GM21619 (cell line): ENCODE data around the gene LY6G5B.

ENCODE experiments used
- ATAC-seq: cut with Tn5 transposase; IDR thresholded peaks from one replicate; pipeline ENCODE4 v1.9.1; 2021; ENCODE audit not compliant: unreplicated experiment

LY6G5B gene

DNA sequence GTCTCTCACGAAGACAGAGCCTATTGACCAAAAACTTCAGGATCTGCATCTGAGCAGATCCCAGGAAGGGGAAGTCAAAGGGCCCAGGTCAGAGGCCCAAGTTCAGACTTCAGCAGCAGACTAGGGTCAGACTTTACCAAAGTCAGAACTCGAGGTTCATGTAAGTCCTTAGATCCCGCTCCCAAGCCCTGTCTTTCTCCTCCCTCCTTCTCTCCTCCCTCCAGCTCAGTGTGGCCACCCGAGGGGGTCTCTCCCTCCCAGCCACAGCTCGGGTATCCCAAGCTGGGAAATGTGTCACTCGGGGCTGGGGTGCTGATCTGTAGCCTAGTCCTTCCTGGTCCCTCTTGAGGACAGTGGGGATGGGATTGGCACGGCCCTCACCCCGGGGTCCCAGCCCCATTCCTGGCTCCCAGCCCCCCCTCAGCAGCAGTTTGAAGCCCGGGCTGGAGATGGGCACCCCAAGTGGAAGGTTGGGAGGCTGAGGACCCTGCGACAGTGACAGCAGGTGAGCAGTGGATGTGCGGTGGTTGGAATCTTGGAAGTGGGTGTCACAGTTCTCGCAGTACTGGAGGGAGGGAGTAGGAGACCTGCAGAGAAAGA is 7.6 kb upstream of the LY6G5B start:
- ATAC-seq, result no peak

DNA sequence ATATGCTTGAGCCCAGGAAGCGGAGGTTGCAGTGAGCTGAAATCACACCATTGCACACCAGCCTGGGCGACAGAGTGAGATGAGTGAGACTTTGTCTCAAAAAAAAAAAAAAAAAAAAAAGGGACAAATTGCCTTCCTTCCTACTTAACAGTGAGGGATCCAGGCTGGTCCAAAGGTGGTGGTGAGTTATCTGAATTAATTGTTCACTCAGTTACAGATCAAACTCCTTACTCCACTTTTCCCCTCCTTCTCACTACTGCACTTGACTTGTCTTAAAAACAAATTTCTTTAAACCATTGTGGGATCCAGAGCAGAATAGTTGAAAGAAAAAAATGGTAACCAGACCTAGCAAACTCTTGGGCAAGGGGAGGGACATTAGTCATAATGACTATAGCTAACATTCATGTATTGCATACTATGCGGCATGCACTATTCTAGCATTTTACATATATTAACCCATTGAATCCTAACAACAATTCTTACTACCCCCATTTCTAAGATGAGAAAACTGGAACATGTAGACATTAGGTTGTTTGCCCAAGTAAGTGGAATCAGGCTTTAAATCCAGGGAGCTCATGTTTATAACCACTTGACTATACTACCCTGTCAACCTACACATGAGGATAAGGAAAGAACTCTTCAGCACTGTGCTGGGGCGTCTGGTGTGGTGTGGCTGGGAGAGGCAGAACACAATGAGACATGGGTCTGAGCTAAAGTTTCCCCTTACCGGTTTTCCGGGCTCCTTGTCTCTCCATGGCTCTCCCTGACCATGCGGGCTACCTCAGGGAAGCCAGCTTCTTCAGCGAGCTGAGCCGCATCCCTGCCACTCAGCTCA is 6.4 kb upstream of the LY6G5B start:
- ATAC-seq, result no peak

DNA sequence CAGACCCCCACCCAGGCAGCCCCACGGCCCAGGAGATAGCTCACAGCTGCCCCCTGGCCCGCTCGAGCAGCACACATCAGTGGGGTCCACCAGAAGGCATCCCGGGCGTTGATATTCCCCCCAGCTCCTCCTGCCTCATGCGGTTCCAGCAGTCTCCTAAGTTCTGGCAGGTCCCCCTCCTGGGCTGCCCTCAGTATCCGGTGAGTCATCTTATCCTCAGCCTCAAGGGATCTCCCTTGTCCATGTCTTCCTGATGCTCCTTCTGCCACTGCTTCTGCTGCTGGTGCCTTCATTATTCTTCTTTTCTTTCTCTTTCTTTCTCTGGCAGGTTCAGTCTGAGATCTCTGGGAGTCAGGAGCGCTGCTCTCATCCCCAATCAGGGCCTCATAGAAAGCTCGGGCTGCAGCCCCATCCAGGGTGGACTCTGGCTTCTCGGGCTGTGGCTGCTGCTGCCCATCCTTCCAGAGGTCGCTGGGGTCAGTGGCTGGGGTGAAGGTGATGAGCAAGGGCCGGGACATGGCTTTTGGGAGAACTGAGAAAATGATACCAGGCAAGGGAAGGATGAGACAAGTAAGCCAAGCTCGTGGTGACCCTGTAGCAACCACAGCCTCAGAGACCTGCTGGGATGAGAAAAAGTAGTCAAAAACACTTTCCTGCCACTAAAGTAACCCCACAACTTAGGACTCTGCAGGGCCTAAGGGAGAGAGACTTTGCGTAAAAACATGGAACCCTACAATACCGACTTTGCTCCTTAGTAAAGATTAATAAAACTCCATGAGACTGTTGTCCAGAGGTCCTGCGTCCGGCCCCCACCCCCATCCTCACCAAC is 5.6 kb upstream of the LY6G5B start:
- no peak for ATAC-seq

DNA sequence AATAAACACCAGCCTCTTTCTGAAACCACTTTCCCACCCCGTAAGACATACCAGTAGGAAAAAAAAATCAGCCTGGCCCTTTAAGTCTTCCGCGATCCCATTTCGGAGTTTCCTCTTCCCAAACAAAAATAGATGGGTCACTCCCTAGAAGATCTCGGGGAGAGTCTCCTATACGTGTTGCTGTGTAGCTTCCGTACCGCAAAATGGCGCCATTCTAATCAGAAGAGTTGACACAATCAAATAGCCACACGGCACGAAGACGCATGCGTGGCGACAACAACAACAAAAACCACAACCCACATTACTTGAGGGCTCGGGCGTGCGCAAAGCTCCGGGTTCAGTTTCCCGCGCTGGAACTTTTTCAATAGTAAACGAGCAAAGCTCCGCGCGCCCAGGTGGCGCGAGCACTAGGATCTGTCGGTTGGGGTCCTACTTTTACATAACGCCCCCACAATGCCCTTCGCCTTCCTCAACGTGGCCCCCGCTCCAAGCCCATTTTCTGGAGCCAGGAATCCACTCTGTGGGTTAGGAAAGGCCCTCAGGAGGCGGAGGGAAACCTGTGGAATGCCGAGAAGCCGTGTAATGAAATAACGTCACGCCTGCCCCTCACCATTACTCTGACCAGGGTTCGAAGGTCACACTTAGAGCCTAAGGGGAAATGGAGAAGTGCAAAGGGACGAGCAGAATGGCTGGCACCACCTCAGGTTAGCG is 4.8 kb upstream of the LY6G5B start, which contains the start of gene GPANK1:
TSS of gene GPANK1 (minus strand) at position 208 of the 711 bp plus-strand sequence. CDS start 519 bp downstream, outside the sequence.
- ATAC-seq, result no peak

DNA sequence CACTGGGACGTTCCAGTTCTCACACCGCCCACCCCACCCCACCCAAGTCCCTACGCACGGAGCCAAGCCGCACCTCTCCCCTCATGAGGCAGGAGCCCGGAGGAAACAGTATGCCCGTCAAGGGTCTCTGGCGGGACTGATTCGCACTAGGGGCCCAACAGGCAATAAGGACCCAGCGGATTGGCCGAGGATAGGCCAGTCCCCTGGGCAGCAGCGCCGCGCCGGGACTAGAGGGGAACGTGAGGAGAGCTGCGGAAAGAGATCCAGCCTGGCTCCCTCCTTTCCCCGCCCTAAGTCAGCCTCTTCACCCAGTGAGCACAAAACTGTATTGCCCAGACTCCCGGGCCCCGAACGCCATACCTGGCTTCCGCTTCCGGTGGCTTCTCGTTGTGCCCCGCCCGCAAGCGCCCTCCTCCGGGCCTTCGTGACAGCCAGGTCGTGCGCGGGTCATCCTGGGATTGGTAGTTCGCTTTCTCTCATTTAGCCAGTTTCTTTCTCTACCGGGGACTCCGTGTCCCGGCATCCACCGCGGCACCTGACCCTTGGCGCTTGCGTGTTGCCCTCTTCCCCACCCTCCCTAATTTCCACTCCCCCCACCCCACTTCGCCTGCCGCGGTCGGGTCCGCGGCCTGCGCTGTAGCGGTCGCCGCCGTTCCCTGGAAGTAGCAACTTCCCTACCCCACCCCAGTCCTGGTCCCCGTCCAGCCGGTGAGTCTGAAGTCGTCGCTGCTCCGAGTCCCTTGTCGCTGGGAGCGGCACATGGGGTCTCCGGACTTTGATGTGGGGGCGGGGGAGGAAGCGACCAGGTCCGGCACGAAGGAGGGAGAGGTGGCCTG is 4.1 kb upstream of the LY6G5B start, which contains the start of gene CSNK2B:
TSS of gene CSNK2B (plus strand) at position 580 of the 836 bp plus-strand sequence. CDS start 752 bp downstream, outside the sequence.
- peak; percentile 75 for ATAC-seq

DNA sequence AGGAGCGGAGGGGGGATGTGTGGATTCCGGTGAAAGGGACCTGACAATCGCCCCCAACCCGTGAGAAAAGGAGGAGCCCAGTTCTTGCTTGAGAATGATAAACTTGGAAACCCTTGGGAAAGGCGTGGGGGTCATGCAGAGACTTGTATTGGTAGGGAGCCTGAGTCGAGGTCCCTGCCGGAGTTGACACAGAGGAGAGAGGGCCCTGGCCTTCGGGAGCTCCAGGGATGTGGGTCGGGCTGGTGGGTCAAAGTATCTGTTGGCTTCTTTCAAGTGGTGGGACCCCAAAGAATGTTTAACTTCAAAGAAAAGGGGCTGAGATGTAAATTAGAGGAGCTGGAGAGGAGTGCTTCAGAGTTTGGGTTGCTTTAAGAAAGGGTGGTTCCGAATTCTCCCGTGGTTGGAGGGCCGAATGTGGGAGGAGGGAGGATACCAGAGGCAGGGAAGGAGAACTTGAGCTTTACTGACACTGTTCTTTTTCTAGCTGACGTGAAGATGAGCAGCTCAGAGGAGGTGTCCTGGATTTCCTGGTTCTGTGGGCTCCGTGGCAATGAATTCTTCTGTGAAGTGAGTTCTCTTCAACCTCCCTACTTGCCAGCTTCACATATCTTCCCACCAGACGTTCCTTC is 3.3 kb upstream of the LY6G5B start:
- no peak for ATAC-seq

DNA sequence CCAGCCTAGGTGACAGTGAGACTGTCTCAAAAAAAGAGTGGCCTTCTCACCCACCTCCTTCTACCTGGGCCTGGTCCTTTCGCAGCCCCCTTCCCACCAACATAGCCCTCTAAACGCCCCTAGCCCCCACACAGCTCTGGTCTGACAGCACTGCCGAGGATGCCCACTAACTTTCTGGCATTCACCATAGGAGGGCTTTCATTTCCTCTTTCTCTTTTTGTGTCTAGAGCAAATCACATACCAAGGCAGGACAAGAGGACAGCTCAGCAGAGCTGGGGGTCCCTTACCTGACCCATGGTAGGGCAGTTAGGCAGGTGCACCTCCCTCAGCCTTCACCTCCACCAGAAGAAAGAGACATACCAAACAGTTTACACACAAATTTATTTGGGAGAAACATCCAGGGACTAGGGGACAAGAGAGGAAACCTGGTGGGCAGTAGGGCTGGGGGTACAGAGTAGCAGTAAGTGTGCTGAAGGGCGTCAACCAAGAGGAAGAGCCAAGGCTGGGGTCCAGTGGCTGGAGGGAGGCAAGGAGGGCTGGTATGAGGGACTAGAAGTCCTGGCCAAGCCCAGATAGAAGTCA is 6.6 kb downstream of the LY6G5B start:
- no peak for ATAC-seq

DNA sequence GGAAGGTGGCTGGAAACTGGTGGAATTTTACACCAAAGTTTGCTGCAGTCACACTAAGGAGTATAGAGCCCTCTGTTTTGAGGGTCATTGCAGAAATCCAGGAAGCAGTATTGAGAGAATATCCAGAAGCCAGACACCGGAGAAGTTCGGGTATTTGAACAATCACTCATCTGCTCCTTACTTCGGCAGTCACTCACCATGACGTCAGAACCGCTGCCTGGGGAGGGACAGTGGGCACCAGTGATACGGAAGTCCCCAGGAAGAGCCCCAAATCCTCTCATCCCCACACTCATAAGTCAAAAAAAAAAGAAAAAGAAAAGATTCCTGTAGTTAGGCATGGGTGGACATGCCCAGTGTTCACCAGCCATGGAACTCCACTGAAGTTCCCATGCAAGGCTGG is 7.1 kb downstream of the LY6G5B start:
- ATAC-seq, result no peak

DNA sequence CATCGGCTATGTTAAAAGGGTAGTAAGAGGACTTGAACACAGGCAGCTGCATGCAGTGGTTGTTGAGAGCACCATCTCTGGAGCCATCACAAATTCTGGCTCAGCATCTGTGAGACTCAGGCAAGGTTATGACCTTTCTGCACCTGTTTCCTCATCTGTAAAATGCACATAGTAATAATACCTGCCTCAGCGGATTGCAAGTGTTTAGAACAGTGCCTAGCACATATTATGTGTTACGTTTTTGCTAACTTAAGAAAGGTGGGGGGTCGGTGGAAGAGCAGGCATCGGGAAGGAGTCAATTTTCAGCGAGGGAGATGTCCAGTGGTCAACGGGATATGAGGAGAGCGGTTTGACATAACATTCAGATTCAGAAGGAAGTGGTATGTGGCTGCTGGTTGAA is 8.2 kb downstream of the LY6G5B start:
- no peak for ATAC-seq

DNA sequence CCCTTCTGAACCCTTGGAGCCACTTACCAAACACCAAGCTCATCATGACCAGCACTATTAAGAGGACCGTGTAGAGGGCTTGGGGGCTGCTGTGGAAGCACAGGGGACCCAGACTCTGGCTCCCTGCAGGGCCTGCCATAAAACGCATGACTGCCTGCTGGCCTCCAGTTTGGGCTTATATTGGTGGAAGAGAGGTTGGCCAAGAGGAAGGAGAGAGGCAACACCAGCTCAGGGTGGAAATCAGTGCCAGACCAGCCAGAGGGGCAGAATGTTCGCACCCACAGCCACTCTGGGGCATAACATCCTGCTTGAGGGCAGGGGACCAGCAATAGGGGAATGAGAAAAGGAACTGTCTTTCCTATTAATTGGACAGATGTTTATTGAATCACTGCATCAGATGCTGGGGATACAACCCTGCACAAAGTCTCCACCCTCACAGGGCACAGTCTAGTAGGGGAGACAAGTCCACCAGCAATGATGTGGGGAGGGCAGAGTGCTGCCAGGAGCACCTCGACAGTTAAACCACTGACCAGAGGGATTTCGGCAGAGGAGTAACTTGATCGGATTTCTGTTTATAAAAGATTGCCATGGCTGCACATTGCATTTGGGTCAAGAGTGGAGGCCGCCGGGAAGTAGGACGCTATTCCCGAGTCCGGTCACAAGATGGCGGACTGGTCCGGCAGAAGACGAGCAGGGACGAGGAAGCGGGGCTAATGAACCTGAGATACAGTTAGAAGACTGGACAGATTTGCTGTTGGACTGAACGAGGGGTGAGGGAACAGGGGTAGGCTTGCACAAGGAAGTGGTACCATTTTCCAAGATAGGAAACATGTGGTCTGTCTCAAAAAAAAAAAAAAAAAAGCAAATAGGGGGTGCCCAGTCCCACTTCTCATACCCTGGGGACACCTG is 10.7 kb downstream of the LY6G5B start, which contains the start of gene LY6G5C:
TSS of gene LY6G5C (minus strand) at position 842 of the 909 bp plus-strand sequence. CDS start at position 148, 694 bp downstream.
- ATAC-seq, result no peak

DNA sequence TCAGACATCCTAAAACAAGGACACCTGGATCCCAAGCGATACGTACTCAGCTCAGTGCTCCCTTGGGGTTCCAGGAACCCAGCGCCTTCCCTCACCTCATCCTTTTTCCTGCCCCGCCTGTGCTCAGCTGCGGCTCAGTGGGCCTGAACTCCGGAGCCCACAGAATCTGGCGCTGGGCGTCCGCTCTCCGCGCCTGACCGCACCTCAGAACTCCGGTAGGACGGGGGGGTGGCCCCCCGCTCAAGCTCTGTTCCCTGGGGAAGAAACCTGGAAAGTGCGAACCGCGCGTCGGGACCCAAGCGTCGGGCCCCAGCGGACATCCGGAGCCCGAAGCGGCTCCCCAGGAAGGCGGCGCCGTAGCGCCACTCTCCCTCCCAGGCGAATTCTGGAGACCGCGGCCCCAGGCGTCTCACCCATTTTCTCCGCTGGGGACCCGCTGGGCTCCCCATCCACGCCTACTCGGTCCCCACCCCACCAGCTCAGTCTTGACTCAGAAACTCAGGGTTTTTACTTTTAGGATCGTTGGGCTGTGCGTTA is 11.4 kb downstream of the LY6G5B start:
- ATAC-seq, result no peak

DNA sequence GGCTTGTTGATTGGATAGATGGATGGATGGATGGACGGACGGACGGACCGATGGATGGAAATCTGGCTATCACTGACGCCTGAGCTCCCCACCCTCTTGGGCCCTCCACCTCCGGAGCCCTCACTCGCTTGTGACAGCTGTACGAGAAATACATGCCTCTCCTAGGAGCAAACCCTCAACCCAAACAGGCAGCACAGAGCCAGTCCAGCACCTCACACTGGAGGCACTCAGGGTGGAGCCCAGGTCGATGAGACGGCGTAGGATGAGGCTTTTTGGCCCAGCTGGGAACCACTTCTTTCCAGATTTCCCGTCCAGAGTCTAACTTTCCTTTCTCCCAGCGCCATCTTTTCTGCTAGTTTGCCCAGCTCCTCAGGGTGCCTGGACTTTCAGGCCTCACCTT is 13.8 kb downstream of the LY6G5B start:
- no peak for ATAC-seq

DNA sequence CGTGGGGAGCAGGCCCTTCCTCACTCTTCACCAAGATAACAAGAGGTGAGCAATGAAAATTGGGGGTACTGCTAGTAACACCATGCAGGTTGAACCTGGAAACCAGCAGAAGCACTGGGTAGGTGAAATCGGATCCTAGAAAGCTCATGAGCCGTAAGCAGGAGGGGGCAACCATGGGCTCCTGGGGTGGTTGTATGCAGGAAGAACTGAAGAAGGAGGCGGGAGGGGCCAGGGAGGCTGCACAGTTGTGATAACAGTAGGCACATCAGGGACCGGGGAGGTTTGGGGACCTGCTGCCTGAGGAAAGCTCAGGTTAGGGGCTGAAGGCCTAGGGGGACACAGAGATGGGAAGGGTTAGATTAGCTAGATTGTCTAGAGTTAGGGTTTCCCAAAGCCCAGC is 16.7 kb downstream of the LY6G5B start:
- ATAC-seq, result no peak

DNA sequence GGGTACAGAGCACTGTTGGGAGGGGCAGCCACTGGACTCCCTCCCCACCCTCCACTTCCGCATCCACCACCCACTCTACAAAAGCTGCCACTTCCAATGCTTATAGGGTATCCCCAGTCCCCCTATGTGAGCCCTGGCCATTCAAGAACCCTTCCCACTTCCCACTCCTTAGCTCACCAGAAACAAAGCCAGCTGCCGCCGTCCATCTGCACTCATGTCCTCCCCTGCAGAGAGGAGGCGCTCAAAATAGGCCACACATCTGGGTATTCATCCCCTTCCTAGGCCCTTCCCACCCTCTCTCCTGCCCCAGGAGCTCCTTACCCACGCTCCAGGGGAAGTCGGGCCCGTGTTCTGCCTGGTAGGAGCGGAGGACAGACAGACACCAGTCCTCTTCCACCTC is 17.5 kb downstream of the LY6G5B start:
- no peak for ATAC-seq

DNA sequence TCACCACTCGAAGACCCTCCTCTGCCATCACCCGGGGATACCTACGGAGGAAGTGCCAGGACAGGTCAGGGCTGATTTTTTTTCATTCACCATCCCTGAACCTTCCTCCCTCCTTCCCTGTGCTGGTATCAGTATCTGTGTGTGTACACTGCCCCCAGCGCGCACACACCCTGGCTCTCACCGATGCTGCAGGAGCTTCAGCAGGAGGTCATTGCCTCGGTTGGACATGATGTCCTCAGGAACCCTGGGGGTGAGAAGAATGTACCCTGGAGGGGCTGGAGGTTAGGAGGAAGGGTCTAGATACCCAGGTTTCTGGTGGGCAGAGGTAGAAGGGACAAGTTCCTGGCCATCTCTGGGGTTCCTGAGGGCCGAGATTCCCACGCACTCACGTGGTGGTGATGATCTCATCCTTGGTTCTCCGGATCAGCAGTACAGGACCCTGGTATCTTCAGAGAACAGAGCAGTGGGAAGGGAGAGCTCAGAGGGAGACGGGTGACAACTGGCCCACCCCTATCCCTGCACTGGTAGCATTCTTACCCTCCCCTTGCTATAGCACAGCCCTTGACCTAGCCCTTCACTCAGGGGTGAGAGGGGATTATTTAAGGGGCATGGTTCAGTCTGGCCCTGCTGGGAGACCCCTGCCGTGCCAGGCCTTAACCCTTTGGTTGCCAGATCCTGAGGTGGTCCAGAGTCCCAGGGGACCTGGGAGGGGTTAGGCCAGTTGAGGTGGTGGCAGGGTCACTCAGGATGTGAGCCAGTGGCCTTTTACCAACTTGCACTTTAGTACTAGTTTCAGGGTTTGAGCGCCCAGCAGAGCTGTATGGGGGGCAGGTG is 18.3 kb downstream of the LY6G5B start:
- no peak for ATAC-seq

DNA sequence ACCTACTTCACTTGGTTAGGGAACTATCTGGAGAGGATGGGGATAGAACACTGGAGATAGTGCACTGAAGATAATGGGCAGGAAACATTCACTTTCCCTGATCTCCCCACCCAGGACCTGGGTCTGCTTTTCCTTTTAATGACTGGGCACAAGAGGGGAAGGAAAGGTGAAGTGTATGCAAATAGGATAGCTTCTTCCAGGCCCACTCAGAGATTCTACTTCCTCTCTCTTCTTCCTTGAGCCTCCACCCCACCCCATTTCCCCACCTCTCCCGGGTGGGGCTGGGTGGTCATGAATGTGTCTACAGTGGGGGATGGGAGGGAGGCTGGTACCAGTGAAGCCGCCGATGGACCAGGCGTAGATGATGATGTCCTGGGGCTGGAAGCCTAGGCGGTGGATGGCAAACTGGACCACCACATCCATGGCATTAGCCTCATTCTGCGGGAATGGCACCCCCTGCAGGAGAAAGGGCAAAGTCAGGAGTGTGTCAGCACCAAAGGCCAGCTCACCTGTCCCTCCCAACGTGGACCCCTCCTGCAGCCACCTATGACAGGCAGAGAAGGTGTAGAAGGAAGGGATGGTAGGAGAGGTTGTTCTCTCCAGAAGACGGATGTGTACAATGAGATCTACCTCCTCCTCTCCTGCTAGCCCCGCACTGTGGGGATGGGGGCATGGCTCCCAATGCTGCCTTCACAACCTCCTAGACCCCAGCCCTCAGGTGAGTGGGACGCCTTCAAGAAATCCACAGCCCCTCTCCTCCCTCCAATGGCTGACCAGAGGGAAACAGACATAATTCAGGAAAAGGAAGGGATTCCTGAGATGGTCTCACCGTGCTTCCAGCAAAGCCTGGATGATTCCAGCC is 19.7 kb downstream of the LY6G5B start:
- no peak for ATAC-seq
